ENCODE measurements around the gene KCNE4.

Gene KCNE4

GRCh38 chr2:223051693-223052289, at the start of gene KCNE4:
Gene KCNE4, plus strand, starts transcription at chr2:223052190. Its CDS starts 641 bp downstream, at chr2:223052831.
- no peak for FAIRE-seq

GRCh38 chr2:223003191-223003590, 48.8 kb upstream of the KCNE4 start:
- no peak for FAIRE-seq

DNA sequence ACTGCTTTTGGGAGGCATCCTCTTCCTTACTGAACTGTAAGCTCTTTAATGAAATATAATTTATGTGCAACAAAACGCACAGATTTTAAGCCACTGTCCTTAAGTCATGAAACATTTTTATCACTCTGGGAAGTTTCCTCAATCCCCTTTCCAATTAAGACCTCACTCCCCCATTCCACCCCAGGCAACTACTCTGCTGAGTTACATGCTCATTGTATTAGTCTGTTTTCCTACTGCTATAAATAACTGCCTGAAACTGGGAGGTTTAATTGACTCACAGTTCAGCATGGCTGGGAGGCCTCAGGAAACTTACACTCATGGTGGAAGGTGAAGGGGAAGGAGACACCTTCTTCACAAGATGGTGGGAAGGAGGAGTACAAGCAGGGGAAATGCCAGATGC, 46.5 kb upstream of the KCNE4 start:
- no peak for FAIRE-seq

- no peak for FAIRE-seq
These were observed 44.5 kb upstream of the KCNE4 start for GRCh38 chr2:223007531-223007930.

DNA sequence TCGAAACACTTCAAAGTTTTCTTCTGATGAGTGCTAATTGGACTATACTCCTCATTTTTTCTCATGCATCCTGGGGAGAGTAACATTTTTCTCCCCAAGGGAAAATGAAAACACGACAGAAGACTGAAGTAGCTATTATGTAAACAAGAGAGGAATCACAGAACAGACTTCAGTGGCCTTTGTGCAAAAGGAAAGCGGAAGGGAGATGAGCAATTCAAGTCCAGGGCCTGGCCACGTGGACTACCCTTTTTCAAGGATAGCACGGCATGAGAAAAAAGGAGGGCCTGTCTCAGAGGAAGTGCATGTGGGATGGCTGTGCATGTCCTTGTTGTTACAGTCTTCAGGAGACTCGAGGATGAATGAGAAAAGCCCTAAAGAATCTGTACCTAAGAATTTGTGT, 43.8 kb upstream of the KCNE4 start:
- no peak for FAIRE-seq

- FAIRE-seq, result no peak
These were observed 43.0 kb upstream of the KCNE4 start for GRCh38 chr2:223008956-223009355.

- no peak for FAIRE-seq
These were observed 41.3 kb upstream of the KCNE4 start for GRCh38 chr2:223010641-223011040.

GRCh38 chr2:223012291-223012690, 39.7 kb upstream of the KCNE4 start:
- no peak for FAIRE-seq

- no peak for FAIRE-seq
These were observed 32.5 kb upstream of the KCNE4 start for GRCh38 chr2:223019390-223019930.

DNA sequence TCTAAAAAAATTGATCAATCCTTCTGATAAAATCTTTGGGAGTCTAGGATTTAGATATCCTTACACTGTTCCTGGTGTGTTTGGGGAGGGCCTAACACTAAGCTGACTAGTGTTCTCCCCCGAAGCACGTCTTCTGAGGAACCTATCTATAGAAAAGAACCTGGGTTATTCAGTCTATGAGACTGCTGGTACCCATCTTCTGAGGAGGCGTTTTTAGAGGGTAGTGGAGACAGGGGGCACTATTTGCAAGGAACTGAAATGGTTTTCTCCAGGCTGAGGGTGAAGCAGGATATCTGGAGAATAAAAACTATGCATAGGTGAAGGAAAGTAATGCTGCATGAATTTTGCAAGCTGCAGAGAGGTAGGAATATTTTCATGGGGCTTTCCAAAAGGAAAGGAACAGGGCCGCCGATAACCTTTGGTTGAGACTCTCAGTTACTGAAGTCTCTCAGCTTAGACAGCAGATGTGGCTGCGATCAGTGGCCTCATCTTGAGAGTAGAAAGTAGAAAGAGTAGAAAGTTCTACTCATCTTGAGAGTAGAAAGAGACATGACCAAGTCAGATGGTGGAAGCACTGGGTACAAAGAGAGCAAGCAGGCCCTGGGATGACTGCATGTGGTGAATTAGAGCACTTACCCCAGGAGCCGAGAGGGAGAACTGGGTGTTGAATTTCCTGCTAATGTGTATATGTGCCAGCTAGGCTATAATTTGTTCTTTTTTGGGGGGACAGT, 31.8 kb upstream of the KCNE4 start:
- FAIRE-seq, result no peak

GRCh38 chr2:223020971-223021675, 30.9 kb upstream of the KCNE4 start:
- FAIRE-seq, result no peak

GRCh38 chr2:223026357-223027110, 25.5 kb upstream of the KCNE4 start:
- FAIRE-seq, result no peak

DNA sequence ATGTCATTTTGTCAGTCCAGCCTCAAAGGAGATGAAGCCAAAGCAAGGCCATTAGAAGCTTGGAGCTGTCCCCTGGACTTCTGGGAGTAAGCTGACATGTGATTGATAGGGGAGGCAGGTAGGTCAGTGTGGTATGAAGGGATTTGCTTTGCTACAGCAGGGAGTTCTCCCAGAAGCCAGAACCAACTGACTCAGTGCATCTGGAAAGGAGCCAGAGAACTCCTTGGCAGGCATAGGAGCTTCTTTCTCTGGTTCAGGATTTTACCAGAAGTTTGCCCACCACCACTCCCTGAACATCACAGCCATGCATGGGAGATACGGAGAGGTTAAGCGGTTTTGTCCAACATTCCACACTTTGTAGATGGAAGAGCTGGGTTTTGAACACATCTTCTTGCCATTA, 24.5 kb upstream of the KCNE4 start:
- no peak for FAIRE-seq

DNA sequence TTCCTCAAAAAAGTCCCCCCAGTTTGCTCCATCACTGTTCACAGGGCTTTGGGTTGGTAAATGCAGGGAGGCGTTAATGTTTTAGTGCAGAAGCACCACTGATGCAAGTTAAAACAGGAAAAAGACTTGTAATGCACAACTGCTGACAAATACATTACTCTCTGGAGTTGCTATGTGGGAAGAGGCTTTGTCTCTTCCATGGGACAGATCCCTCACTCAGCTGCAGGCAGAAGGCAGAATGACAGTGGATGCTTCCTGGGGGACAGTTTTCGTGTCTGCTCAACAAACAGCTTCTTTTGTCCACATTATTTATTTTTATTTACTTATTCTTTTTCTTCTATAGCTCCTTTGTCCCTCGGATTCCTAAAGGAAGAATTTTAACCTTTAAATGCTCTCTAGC, 22.7 kb upstream of the KCNE4 start:
- no peak for FAIRE-seq

DNA sequence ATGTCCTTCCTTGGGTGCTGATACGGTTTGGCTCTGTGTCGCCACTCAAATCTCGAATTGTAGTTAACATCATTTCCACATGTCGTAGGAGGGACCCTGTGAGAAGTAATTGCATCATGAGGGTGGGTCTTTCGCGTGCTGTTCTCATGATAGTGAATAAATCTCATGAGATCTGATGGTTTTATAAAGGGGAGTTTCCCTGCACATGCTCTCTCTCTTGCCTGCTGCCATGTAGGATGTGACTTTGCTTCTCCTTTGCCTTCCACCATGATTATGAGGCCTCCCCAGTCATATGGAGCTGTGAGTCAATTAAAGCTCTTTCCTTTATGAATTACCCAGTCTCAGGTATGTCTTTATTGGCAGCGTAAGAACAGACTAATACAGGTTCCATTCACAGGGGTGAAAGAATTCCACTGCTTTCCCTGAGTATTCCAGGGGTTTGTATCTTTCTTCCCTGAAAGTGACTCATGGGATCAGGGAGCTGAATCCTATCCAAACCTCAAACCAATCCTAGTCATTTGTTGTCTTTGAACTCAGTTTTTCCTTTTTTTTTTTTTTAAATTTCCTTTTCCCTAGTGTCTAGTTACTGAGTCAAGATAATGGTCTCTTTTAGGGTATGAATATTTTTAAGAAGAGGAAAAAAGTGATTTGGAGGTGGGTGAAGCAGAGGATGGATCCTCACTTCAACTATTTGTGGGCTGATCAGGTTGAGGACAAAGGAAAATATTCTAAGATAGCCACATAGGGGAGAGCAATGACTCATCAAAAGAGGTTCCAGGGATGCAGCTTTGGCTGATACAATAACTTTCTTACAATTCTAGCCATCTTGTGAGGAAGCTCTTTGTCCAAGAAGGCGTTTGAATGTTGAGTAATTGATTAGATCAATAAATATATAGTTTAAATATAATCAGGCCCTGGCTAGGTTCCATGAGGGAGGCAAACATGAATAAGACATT, 19.5 kb upstream of the KCNE4 start:
- FAIRE-seq, result no peak

- no peak for FAIRE-seq
These were observed 17.6 kb upstream of the KCNE4 start for GRCh38 chr2:223034221-223034975.

DNA sequence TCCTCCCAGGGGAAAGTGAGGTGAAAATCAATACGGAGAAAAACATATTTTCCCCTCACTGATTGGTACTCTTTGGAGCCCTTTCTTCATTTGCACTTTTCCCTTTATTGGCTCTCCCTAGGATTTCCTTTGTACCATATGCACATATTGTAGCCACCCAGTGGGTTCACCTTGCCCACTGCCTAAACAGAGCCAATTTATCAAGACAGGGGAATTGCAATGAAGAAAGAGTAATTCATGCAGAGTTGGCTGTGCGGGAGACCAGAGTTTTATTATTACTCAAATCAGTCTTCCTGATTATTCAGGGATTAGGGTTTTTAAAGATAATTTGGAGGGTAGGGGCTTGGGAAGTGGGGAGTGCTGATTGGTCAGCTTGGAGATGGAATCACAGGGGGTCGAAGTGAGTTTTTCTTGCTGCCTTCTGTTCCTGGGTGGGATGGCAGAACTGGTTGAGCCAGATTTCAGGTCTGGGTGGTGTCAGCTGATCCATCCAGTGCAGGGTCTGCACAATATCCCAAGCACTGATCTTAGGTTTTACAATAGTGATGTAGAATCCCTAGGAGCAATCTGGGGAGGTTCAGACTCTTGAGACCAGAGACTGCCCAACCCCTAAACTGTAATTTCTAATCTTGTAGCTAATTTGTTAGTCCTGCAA, 15.1 kb upstream of the KCNE4 start:
- FAIRE-seq, result no peak

DNA sequence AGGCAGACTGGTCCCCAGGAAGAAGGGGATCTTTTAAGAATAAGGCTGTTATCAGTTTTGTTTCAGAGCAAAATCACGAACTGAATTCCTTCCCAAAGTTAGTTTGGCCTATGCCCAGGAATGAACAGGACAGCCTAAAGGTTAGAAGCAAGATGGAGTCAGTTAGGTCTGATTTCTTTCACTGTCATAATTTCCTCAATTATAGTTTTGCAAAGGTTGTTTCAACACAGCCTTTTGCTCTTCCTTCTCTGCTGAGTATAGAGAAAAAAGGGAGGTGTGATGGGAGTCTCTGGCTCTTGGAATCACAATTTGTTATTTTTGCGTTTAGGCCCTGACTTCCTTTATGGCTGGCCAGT, 14.6 kb upstream of the KCNE4 start:
- FAIRE-seq, result no peak

DNA sequence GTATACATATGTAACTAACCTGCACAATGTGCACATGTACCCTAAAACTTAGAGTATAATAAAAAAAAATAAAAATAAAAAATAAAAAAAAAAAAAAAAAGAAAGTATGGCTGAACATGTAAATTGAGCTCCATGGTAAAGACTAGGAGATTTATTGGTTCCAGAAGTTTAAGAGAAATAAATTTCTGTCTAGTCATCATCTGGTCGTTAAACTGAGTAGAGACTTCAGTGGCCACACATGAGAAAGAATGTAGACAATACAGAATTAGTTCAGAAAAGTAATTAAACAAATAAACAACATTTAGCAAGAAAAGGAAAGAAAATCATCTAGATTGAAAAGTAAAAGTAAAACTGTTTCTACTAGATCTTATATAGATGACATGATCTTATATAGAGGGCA, 12.4 kb upstream of the KCNE4 start:
- no peak for FAIRE-seq

DNA sequence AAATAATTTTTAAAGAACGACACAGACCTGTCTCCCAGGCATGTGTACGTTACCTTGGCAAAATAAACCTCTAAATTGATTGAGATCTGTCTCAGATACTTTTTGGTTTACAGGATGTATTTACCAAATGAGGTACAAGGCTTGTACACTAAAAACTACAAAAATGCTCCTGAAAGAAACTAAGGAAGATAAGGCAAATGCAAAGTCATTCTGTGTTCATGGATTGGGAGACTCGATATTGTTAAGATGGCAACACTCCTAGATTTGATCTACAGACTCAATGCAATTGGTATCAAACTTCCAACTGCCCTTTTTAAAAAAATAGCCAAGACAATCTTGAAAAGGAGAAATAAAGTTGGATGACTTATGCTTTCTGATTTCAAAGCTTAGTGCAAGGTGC, 11.5 kb upstream of the KCNE4 start:
- FAIRE-seq, result no peak
